M059J (cell line): ENCODE data around the gene OSBPL8. TPM values are rescaled to one million over a fixed set of nuclear protein-coding genes. Genes with fewer than 3 reads are reported as not detected.
A peak's percentile ranks its signal among the peaks of the same experiment; 100 is the strongest.

Experiments used
- DNase-seq: peaks from one replicate; pipeline ENCODE4 v3.0.0-alpha.2; 2012; ENCODE audit warnings: low read depth
- total RNA-seq: library from RNA; depleted of rRNA; stranded (reverse); fragments of >200 nt; shearing (Covaris generic); gene quantifications from 2 replicates; pipeline ENCODE4 v1.2.3, GENCODE V29; 2014

OSBPL8 gene
- total RNA-seq, 1 experiment from 2014 or later, result 44.2 TPM

- no peak for DNase-seq
Observed at GRCh38 chr12:76556368-76556767, 3.2 kb downstream of the OSBPL8 start.

GRCh38 chr12:76555797-76556196 lies 3.8 kb downstream of the OSBPL8 start:
- no peak for DNase-seq

GRCh38 chr12:76555231-76555767 lies 4.3 kb downstream of the OSBPL8 start:
- DNase-seq, result no peak

- DNase-seq, result no peak
Observed at GRCh38 chr12:76554405-76555230, 5.0 kb downstream of the OSBPL8 start.

- peak; percentile 26 for DNase-seq
Observed at GRCh38 chr12:76552343-76552938, 7.1 kb downstream of the OSBPL8 start.

GRCh38 chr12:76551482-76551888 lies 8.1 kb downstream of the OSBPL8 start:
- no peak for DNase-seq

- peak; percentile 36 for DNase-seq
Observed at GRCh38 chr12:76549131-76549530, 10.4 kb downstream of the OSBPL8 start.

GRCh38 chr12:76548222-76548837 lies 11.2 kb downstream of the OSBPL8 start:
- peak; percentile 31 for DNase-seq

GRCh38 chr12:76547526-76547925 lies 12.0 kb downstream of the OSBPL8 start:
- peak; percentile 20 for DNase-seq

GRCh38 chr12:76546889-76547288 lies 12.7 kb downstream of the OSBPL8 start:
- no peak for DNase-seq

- no peak for DNase-seq
Observed at GRCh38 chr12:76545486-76545885, 14.1 kb downstream of the OSBPL8 start.

GRCh38 chr12:76544601-76545261 lies 14.8 kb downstream of the OSBPL8 start:
- DNase-seq, result no peak

GRCh38 chr12:76543813-76544347 lies 15.7 kb downstream of the OSBPL8 start:
- no peak for DNase-seq

- DNase-seq, result no peak
Observed at GRCh38 chr12:76542908-76543307, 16.7 kb downstream of the OSBPL8 start.

- DNase-seq, result no peak
Observed at GRCh38 chr12:76539727-76540126, 19.8 kb downstream of the OSBPL8 start.

GRCh38 chr12:76537923-76538322 lies 21.6 kb downstream of the OSBPL8 start:
- DNase-seq, result no peak

- no peak for DNase-seq
Observed at GRCh38 chr12:76536546-76536945, 23.0 kb downstream of the OSBPL8 start.

GRCh38 chr12:76535170-76535569 lies 24.4 kb downstream of the OSBPL8 start:
- no peak for DNase-seq

GRCh38 chr12:76533331-76533730 lies 26.2 kb downstream of the OSBPL8 start:
- no peak for DNase-seq

- no peak for DNase-seq
Observed at GRCh38 chr12:76532520-76532919, 27.1 kb downstream of the OSBPL8 start.

- no peak for DNase-seq
Observed at GRCh38 chr12:76531056-76531455, 28.5 kb downstream of the OSBPL8 start.

GRCh38 chr12:76530516-76530915 lies 29.1 kb downstream of the OSBPL8 start:
- DNase-seq, result no peak
